Epithelial cell of proximal tubule (primary cell): ENCODE measurements around the gene RAB11FIP4. TPM values are rescaled to one million over a fixed set of nuclear protein-coding genes. Genes with fewer than 3 reads are reported as not detected.

Source experiments
- DNase-seq: peaks from one replicate; pipeline ENCODE4 v3.0.0-alpha.2; 2011; ENCODE audit warnings: low read depth
- H3K4me3 ChIP-seq: 2 replicates; pipeline ENCODE4 v1.5.1; 2011; ENCODE audit warnings: low read depth, mild to moderate bottlenecking, low read length
- CTCF ChIP-seq: conservative IDR thresholded peaks from 2 replicates; pipeline ENCODE4 v1.5.1; 2012; ENCODE audit warnings: low read depth, mild to moderate bottlenecking, low read length
- total RNA-seq: library from RNA; depleted of rRNA; stranded (reverse); fragments of >200 nt; gene quantifications from 2 replicates; pipeline ENCODE4 v1.2.3, GENCODE V29; 2015

Gene RAB11FIP4
- total RNA-seq, 1 donor from 2014 or later = 15.1 TPM

GRCh38 chr17:31487648-31488263, 96.3 kb downstream of the RAB11FIP4 start:
- peak overlapping the region; percentile 49 for H3K4me3 ChIP-seq
- no peak for TF ChIP-seq CTCF
- DNase-seq = no peak

GRCh38 chr17:31488264-31488981, 96.9 kb downstream of the RAB11FIP4 start:
- DNase-seq = no peak
- no peak for TF ChIP-seq CTCF
- peak overlapping the region; percentile 54 for H3K4me3 ChIP-seq

DNA sequence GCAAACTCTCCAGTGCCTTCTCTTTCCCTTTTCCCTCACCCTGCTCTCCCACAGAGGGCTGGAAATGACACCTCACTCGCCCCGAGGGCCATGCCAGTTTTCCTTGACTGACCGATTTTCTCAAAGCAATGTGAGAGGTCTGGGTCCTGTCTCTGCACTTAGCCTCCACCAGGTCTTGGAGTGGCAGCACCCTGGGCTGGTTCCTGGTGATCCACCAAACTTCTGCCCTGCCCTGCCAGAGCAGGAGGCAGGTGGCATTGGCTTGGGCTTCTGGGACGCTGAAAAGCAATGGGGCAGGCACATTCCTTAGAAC, 97.5 kb downstream of the RAB11FIP4 start:
- no peak for DNase-seq
- no peak for TF ChIP-seq CTCF
- H3K4me3 ChIP-seq = peak overlapping the region; percentile 54

DNA sequence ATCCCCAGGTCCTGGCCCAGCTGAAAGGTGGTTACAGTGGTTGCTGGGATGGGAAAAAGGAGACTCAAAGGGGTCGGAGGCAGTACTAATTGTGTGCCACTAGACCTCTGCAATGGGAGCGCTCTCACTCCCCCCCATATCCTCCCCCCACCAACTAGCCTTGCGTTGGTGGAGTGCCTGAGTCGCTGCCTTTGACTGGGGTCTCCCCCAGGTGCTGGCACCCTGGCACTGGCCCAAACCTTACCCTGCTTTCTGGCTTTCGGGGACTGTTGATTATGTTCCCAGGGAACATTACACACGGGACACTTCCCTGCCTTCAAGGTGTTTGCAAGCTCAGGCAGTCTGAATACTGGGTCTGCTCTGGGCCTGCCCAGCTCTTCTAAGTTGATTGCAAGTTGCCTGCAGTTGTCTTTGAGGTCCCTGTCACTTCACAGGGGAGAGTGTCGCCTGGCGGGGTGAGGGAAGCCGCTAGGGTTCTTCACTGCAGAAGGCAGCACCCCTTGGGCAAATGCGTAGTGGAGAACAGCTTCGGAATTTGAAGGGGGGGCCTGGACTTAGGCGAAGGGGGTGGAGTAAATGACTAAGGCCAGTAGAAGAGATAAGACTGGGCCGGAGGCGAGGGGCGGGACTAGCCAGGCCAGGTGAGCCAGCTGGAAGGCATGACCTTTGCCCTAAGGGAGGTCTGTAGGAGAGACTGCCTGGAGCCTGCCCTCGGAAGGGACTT, 98.0 kb downstream of the RAB11FIP4 start:
- TF ChIP-seq CTCF = no peak
- no peak for DNase-seq
- H3K4me3 ChIP-seq = no peak overlapping the region

DNA sequence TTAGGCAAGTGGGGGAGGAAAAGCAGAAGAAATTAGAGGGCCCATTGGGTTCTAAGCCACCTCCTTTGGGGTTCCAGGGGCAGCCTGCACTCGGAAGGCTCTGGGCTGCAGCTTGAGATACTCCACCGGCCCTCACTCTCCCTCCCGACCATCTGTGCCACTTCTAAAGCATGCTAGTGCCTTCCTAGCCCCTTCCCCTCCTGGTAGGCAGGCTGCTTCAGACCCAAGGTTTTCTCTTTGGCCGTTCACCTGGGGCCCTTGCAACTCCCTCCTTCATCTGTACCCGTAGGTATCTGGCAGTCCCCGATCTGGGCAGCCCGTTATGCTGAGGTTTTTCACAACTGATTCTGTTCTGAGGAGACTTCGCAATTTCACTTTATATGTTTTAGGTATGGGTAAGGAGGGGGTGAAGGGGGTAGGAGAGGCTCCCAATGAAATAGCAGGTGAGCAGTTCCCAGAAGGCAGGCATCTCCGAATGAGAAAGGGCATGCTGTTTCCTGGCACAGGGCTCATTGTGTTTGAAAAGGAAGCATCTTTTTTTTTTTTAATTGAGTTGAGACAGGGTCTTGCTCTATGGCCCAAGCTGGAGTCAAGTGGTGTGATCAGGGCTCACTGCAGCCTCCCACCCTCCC, 98.7 kb downstream of the RAB11FIP4 start:
- H3K4me3 ChIP-seq = no peak overlapping the region
- TF ChIP-seq CTCF = no peak
- no peak for DNase-seq

DNA sequence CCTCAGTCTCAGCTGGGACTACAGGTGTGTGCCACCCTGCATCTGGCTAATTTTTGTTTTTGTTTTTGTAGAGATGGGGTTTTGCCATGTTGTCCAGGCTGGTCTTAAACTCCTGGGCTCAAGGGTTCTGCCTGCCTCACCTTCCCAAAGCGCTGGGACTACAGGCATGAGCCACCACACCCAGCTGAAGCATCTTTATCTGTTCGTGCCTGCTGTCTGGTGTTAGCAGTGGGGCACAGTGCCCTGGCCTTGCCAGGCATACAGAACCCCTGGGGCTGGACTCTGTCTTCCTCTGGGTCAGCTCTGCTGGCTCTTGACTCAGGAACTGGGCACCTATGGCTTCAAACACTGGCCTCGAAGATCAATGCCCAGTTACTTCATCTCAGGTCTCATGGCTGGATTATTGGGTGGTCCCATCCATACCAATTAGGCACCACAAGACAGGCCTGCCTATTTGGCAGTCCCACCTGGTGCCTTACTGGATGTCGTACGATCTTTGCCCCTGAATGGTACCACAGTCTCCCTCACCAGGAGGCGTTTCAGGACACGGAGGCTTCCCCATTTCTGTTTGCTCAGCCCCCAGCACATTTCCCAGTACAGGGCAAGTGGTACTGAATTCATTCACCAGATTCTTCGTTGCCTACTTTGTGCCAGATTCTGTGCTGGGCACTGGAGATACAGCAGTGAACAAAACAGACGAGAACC, 99.3 kb downstream of the RAB11FIP4 start:
- TF ChIP-seq CTCF = no peak

More for the DNA sequence above, 99.3 kb downstream of the RAB11FIP4 start:
- H3K4me3 ChIP-seq = no peak overlapping the region
- no peak for DNase-seq
